Measurements from ENCODE around the gene OTOL1.

GRCh38 chr3:161474741-161475140 lies 21.9 kb upstream of the OTOL1 start:
- TF ChIP-seq POLR2AphosphoS5 (IDR thresholded peaks at IDR 0.05; ENCODE audit: low read depth, low read length): no peak
- TF ChIP-seq POLR2A (IDR thresholded peaks at IDR 0.05; ENCODE audit: low read depth, low read length): no peak
- no peak for TF ChIP-seq PAX5 (IDR thresholded peaks at IDR 0.05; ENCODE audit: insufficient read depth, low read length, severe bottlenecking)
